K562 (cell line): ENCODE measurements around the gene CCDC97.

Experiments used
- CHD2 ChIP-seq: IDR thresholded peaks from 2 replicates; pipeline ENCODE4 v1.6.1; 2011; ENCODE audit warnings: low read depth, low read length
- CTCF ChIP-seq, 3 experiments: IDR thresholded peaks in 2 of 3; conservative IDR thresholded peaks in 1 of 3; 2 replicates each; pipeline ENCODE4 v1.5.1; 2011 to 2012; ENCODE audit warnings: low read length in 3 of 3, mild to moderate bottlenecking in 3 of 3, control low read depth in 2 of 3, improper control_type of control experiment in 1 of 3, inconsistent platforms in 1 of 3, low read depth in 1 of 3, mixed read lengths in 1 of 3, moderate library complexity in 1 of 3; ENCODE audit not compliant: insufficient read depth in 2 of 3
- E2F6 ChIP-seq, 2 experiments: IDR thresholded peaks; 2 replicates each; pipeline ENCODE4 v1.6.1; 2011; ENCODE audit warnings: borderline replicate concordance in 1 of 2, control low read depth in 1 of 2, low read depth in 1 of 2, low read length in 1 of 2, mild to moderate bottlenecking in 1 of 2, mixed read lengths in 1 of 2, moderate library complexity in 1 of 2; ENCODE audit not compliant: insufficient read depth in 1 of 2, insufficient read length in 1 of 2, poor library complexity in 1 of 2, severe bottlenecking in 1 of 2; ENCODE audit errors: extremely low read depth in 1 of 2
- KAT8 ChIP-seq: fragments of 450-650 bp; IDR thresholded peaks from 2 replicates; pipeline ENCODE4 v1.6.1; 2016; ENCODE audit warnings: low read depth, mild to moderate bottlenecking
- MAFK ChIP-seq: IDR thresholded peaks from 2 replicates; pipeline ENCODE4 v1.6.1; 2011; ENCODE audit warnings: low read length, improper control_type of control experiment
- MAZ ChIP-seq, 2 experiments: fragments of 450-650 bp in 1 of 2; sonication (generic) in 1 of 2; formaldehyde crosslinking; IDR thresholded peaks in 1 of 2; conservative IDR thresholded peaks in 1 of 2; 2 replicates each; pipeline versions ENCODE4 v1.4.0 to v1.5.0; 2020; ENCODE audit warnings: mild to moderate bottlenecking in 1 of 2, missing genetic modification reagents in 1 of 2

GRCh38 chr19:41362143-41362847 lies 52.3 kb downstream of the CCDC97 start:
- no peak for TF ChIP-seq E2F6 (IDR thresholded peaks at IDR 0.05; ENCODE audit: borderline replicate concordance in 1 of 2, extremely low read depth in 1 of 2, insufficient read depth in 1 of 2, insufficient read length in 1 of 2, low read depth in 1 of 2, low read length in 1 of 2, poor library complexity in 1 of 2, severe bottlenecking in 1 of 2)
- no peak for TF ChIP-seq MAFK
- TF ChIP-seq KAT8, result no peak
- no peak for TF ChIP-seq MAZ (CRISPR knock-in tag; conservative IDR thresholded peaks at IDR 0.05 in 1 of 2, IDR thresholded peaks at IDR 0.05 in 1 of 2)
- TF ChIP-seq CHD2, result no peak
- TF ChIP-seq CTCF (IDR thresholded peaks at IDR 0.05 in 2 of 3, conservative IDR thresholded peaks at IDR 0.05 in 1 of 3; ENCODE audit: insufficient read depth in 2 of 3, low read depth in 1 of 3, low read length in 3 of 3), result no peak
